ENCODE results near the gene SHANK1. TPM values are rescaled to one million over a fixed set of nuclear protein-coding genes. Genes with fewer than 3 reads are reported as not detected.
"Not testable (repeated sequence)": the region's sequence is repeated elsewhere in the genome, so short reads cannot be mapped to it uniquely, and the experiment has no call there.

The SHANK1 gene
- total and polyA plus RNA-seq, 2 donors from 2014 or later, result 0.24 to 0.35 TPM

DNA sequence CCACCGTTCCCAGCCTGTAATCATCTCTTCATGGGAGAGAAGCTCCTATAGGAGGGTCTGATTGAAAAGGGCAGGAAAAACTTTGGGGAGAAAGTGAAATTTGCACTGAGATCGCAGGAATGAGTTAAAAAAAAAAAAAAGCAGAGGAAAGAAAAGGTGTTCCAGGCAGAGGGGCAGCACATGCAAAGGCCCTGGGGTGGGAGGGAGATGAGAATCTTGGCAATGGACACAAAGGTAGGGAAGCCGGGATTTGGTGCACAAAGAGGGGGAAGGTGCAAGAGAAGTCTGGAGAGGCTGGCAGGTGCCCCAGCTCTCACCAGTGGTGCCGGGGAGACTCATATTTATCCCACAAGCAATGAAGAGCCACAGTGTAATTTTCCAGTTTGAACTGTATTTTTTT, 34.3 kb upstream of the SHANK1 start:
- H3K9ac ChIP-seq (ENCODE audit: low read length in 3 of 3), result no peak overlapping the region
- no peaks in the 10 kb centered on the region for H3K4me1 ChIP-seq (ENCODE audit: control insufficient read depth in 2 of 3, insufficient read depth in 2 of 3, low read depth in 1 of 3, low read length in 3 of 3)
- intact Hi-C loops (cut with DNase I), result no loop called here
- TF ChIP-seq CTCF (IDR thresholded peaks at IDR 0.05; ENCODE audit: borderline replicate concordance, extremely low read depth, insufficient read depth), result no peak
- no peak overlapping the region for H3K4me3 ChIP-seq (ENCODE audit: low read length in 3 of 3)
- DNase-seq (no peak), FAIRE-seq (no peak)
- no peaks in the 10 kb centered on the region for H3K27me3 ChIP-seq (ENCODE audit: control insufficient read depth, insufficient read depth, low read length)
- H3K27ac ChIP-seq (ENCODE audit: low read depth in 2 of 2, low read length in 2 of 2), result no peak overlapping the region
- H3K9me3 ChIP-seq (ENCODE audit: control insufficient read depth in 2 of 3, insufficient read depth in 1 of 3, low read length in 3 of 3), result no peaks in the 10 kb centered on the region
- no peaks in the 10 kb centered on the region for H3K36me3 ChIP-seq (ENCODE audit: control insufficient read depth in 2 of 3, insufficient read depth in 3 of 3, low read length in 3 of 3)

GRCh38 chr19:50750010-50750409, 30.4 kb upstream of the SHANK1 start:
- no peaks in the 10 kb centered on the region for H3K4me1 ChIP-seq (ENCODE audit: control insufficient read depth in 2 of 3, insufficient read depth in 2 of 3, low read depth in 1 of 3, low read length in 3 of 3)
- FAIRE-seq (no peak), DNase-seq (no peak)
- no peaks in the 10 kb centered on the region for H3K9me3 ChIP-seq (ENCODE audit: control insufficient read depth in 2 of 3, insufficient read depth in 1 of 3, low read length in 3 of 3)
- no peak overlapping the region for H3K9ac ChIP-seq (ENCODE audit: low read length in 3 of 3)
- no peak for TF ChIP-seq CTCF (IDR thresholded peaks at IDR 0.05; ENCODE audit: borderline replicate concordance, extremely low read depth, insufficient read depth)
- intact Hi-C loops (cut with DNase I), result no loop called here
- H3K27me3 ChIP-seq (ENCODE audit: control insufficient read depth, insufficient read depth, low read length), result no peaks in the 10 kb centered on the region
- no peak overlapping the region for H3K4me3 ChIP-seq (ENCODE audit: low read length in 3 of 3)
- H3K27ac ChIP-seq (ENCODE audit: low read depth in 2 of 2, low read length in 2 of 2), result no peak overlapping the region
- H3K36me3 ChIP-seq (ENCODE audit: control insufficient read depth in 2 of 3, insufficient read depth in 3 of 3, low read length in 3 of 3), result no peaks in the 10 kb centered on the region

DNA sequence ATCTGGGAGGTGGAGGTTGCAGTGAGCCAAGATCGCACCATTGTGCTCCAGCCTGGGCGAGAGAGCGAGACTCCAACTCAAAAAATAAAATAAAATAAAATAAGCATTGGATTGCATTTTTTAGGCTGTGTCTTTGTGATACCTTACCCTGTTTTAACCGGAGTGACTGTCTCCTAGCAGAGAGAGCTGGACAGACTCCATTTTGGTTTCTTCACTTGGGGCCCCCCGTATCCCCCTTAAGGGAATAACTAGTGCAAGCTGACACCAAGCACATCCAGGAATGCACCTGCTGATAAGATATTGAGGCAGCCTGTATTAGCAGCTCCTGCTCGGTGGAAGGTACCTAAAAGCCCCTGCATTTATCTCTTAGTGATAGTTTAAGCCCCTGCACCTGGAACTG, 29.9 kb upstream of the SHANK1 start:
- Histone ChIP-seq H3K4me1 (ENCODE audit: control insufficient read depth in 2 of 3, insufficient read depth in 2 of 3, low read depth in 1 of 3, low read length in 3 of 3) (no peaks in the 10 kb centered on the region), H3K36me3 (ENCODE audit: control insufficient read depth in 2 of 3, insufficient read depth in 3 of 3, low read length in 3 of 3) (no peaks in the 10 kb centered on the region), H3K9ac (ENCODE audit: low read length in 3 of 3) (no peak overlapping the region), H3K9me3 (ENCODE audit: control insufficient read depth in 2 of 3, insufficient read depth in 1 of 3, low read length in 3 of 3) (no peaks in the 10 kb centered on the region), H3K27ac (ENCODE audit: low read depth in 2 of 2, low read length in 2 of 2) (no peak overlapping the region), H3K4me3 (ENCODE audit: low read length in 3 of 3) (no peak overlapping the region), H3K27me3 (ENCODE audit: control insufficient read depth, insufficient read depth, low read length) (no peaks in the 10 kb centered on the region)
- DNase-seq, result no peak
- no peak for TF ChIP-seq CTCF (IDR thresholded peaks at IDR 0.05; ENCODE audit: borderline replicate concordance, extremely low read depth, insufficient read depth)
- no peak for FAIRE-seq
- intact Hi-C loops (cut with DNase I), result no loop called here

DNA sequence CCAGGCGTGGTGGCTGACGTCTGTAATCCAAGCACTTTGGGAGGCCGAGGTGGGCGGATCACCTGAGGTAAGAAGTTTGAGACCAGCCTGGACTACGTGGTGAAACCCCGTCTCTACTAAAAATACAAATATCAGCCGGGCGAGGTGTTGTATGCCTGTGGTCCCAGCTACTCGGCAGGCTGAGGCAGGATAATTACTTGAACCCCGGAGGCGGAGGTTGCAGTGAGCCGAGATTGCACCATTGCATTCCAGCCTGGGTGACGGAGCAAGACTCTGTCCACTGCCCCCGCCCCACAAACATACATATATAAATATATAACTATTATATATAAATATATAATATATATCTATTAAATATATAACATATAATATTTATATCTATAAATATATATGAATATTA, 27.5 kb upstream of the SHANK1 start:
- H3K4me1 ChIP-seq (ENCODE audit: control insufficient read depth in 2 of 3, insufficient read depth in 2 of 3, low read depth in 1 of 3, low read length in 3 of 3); H3K9ac ChIP-seq (ENCODE audit: low read length in 3 of 3); H3K27me3 ChIP-seq (ENCODE audit: control insufficient read depth, insufficient read depth, low read length); FAIRE-seq; intact Hi-C loops (cut with DNase I); H3K27ac ChIP-seq (ENCODE audit: low read depth in 2 of 2, low read length in 2 of 2); H3K36me3 ChIP-seq (ENCODE audit: control insufficient read depth in 2 of 3, insufficient read depth in 3 of 3, low read length in 3 of 3); H3K9me3 ChIP-seq (ENCODE audit: control insufficient read depth in 2 of 3, insufficient read depth in 1 of 3, low read length in 3 of 3); H3K4me3 ChIP-seq (ENCODE audit: low read length in 3 of 3): not testable (repeated sequence)
- peak in 1 of 5 donors; percentile 10 for DNase-seq
